HG03135 (cell line): ENCODE results near the gene NCOA4.
"Not testable (repeated sequence)": the region's sequence is repeated elsewhere in the genome, so short reads cannot be mapped to it uniquely, and the experiment has no call there.

Experiments
- ATAC-seq: cut with Tn5 transposase; IDR thresholded peaks from one replicate; pipeline ENCODE4 v1.9.1; 2021; ENCODE audit warnings: mild to moderate bottlenecking, moderate library complexity; ENCODE audit not compliant: unreplicated experiment

The NCOA4 gene

DNA sequence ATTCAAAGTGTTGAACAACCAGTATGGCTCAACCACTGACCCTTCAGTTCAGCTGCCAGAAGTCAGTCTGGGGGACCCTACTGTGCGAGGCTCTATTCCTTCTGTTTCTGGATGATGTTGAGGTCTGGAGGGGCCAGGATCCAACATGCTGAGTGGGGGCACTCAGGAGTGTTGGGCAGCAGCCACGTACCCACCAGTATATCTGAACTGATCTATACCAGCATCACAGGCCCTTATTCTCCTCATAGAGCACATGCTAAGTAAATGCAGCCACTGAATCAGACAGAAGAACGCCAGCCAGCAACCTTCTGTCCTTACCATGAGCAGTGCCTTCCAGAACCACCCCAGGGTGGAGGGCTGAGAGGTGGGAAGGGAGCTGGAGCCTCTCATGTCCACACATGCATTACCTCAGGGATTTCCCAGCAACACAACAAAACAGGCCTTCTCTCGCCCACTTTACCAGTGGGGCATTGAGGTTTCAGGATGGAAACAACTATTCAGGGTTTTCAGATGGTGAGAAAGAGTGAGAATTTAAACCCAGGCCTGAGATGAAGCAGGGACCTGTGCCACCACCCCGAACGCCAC, 22.5 kb upstream of the NCOA4 start:
- ATAC-seq, result no peak

DNA sequence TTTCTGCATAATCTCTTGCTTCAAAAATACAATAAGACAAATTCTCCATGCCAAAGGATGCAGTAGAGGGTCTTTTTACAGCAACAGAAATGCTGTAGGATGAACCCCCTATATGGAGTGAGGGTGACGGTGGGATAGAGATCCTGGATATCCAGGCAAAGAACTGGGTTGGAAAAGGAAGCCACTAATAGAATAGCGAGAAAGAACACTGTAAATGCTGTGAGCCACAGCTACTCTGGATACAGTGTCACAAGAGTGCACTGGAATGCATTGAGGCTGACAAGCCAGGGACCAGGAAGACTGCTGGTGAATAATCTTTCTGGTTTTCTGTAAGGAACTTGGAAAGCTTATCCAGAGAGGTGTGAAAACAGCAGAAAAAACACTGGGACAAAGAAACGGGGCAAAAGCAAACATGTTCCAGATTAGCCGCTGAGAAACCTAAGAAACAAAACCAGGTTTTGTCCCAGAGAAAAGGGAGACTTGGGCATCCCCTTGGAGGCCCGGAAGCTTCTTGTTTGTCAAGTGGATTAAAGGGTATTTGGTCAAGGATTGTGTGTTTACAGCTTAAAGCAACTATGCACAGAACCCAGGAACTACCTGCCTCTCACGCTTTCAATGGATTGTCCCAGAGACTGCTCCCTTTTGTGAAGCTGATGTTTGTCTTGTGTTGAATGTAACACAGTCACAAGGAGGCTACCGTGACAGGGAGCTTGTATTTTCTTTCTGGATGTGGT, 21.8 kb upstream of the NCOA4 start:
- ATAC-seq, result no peak

DNA sequence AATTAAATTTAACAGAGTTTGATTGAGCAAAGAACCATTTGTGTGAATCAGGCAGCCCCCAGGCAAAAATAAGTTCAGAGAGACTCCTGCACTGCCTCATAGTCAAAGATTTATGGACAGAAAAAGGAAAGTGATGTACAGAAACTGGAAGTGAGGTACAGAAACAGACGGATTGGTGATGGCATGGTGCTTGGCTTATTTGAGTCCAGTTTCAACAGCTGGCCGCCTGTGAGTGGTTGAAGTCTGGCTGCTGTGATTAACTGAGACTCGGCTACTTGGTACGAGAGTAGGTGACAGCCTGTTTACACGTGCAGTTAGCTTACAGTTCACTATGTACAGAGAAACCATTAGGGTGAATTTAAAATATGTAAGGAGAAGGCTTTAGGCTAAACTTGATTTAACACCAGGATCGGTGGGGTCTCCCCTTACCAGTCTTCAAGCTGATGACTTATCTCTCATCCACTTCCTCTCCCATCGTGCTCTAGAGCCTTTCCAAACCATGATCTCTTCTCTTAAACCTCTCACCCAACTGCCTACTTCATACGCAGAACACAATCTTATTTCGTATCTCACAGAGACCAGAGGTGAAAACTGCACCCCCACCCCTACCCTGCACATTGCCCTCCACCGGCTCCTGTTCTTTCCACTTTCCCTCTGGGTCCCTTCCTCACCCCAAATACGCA, 20.7 kb upstream of the NCOA4 start:
- no peak for ATAC-seq

- not testable (repeated sequence) for ATAC-seq
Observed at GRCh38 chr10:46049497-46049831, 19.0 kb upstream of the NCOA4 start.

GRCh38 chr10:46048152-46048551, 17.7 kb upstream of the NCOA4 start:
- ATAC-seq, result no peak

- no peak for ATAC-seq
Observed at GRCh38 chr10:46046261-46046660, 15.8 kb upstream of the NCOA4 start, which contains the start of gene MSMB. Gene MSMB (minus strand): TSS chr10:46046269. CDS start chr10:46046237, 32 bp downstream.

- ATAC-seq, result no peak
Observed at GRCh38 chr10:46042527-46042926, 12.1 kb upstream of the NCOA4 start.

DNA sequence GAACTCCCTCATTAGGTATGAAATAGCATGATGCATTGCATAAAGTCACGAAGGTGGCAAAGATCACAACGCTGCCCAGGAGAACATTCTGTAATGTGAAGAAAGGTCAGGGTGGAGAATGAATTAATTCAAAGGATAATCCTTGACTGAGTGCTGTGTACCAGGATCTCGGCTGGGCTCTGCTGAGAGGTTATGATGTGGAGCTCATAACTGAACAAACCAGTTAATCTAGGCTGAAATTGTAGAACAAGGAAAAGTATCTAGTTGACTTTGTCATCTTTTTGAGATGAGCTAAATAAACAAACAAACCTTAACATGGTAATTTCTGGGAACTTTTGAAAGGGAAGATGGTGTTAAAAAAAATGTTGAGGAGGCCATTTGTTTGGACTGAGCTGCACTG, 9.6 kb upstream of the NCOA4 start:
- ATAC-seq, result no peak

DNA sequence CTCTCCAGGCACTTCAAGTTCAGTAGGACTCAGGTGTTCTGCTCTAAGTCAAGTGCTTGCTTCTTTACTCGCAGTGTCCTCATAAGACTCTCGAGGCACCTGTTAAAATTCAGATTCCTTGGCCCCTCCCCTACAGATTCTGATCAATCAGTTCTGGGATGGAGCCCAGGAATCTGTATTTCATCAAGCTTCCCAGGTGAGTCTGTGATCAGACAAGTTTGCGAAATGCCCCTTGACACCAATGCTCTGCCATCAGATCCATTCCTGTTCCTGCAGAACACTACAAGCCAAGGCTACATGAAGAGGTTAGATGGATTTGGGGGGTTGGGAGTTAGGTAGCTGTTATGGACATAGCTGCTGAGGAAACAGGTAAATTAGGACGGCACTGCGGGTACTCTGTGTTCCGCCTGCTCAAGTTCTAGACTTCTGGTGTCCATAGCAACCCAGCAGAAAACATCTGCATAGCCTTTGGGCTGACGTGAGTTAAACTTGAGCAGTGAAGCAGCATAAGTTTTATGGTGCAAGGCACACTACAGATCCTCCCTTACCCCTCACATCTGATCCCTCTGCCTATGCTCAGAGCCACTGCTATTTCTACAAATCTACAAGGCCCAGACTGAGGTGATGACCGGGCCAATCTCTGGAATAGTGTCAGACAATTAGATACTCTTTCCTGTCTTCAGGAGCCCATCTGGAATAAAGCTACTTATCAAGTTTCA, 6.8 kb upstream of the NCOA4 start:
- ATAC-seq, result no peak

DNA sequence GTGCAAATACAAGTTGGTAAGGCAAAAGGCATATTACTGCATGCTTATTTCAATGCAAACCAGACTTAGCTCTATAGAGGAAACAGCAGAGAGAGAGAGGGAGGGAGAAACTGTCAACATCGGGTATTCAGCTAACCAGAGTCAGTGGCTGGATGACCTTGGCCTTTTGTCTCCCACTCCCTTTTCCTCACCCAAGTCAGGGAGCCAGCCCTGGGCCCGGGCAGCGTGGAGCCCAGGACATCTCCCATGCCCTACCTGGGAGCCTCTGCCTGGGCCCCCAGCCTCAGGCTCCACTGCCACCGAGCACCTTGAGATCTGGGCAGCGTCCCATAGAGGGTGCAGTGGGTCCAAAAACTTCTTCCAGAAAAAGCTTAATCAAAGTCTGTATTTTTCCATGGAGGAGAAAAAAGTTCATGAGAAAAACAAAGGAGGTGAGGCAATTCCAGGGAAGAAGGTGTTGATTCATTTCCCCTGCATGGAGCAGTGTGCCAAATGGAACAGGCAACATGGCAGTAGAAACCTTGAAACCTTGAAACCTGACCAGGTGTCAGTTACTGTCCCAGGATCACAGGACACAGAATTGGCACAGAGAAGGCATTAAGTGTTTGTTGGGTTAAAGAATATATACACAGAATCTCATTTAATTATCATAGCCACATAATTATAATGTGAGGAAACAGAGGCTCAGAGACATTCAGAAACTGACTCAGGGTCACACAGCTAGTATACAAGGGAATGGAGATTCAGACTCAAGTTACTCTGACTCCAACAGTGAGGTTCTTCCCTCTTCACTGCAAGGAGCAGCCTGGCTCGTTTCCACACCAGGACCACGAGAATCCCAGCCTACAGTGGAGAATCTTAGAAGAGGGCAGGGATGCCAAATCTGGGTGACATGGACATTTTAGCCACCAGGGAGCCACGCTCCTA, 5.8 kb upstream of the NCOA4 start:
- ATAC-seq, result no peak

DNA sequence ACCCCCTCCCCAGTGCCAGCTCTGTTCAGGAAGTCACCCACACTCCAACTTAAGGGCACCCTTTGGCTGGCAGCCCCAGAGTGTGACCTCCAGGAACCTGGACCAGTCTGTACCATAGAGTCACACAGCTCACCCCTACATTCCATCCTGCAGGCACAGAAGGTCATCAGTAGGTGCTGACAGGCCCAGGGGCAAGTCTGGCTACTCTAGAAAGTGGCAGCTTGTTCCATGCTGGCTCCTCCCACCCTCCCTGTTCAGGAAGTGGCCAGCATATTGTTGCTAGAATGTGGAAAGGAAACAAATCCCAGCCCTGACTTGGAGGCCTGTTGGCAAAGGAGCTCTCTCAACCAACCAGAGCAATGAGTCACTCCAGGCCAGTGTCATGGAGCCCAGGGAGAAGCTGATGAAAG, 3.2 kb upstream of the NCOA4 start:
- no peak for ATAC-seq

DNA sequence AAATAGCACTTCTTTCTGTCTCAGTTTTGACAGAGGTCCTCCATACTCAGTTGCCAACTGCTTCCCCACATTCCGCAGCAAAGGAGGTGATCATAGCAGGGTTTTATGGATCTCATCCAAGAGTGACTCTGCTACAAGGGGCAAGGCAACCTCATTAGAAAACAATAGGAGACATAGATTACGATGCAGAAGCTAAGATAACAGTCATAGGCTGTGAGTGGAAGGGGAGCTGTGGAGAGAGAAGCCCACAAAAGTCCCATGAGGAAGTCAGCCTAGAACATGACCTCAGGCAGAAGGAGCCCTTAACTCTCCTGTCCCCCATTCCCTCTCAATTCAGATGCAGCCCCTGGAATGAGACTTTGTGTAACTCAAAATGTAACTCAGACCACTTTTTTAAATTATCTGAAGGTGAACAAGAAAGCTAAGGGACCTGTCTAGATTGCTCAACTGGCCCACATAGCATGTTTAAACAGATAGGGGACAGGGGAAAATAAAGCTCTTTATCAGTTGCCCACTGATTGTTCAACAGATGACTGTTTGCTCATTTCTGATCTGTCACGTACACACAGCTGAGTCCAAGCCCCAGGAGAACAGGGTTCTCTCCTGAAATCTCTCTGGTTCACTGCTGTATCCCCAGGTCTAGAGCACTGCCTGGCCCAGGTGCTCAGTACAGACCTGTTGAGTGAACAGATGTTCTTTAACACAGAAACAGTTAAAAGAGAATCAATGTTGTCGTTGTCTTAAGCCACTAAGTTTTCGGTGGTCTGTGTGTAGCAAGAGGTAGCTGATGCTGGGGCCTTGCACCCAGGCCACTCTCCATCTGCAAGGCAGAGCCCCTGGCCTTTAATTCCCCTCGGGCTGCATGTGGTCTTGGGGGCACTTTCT, 1.5 kb upstream of the NCOA4 start:
- no peak for ATAC-seq

DNA sequence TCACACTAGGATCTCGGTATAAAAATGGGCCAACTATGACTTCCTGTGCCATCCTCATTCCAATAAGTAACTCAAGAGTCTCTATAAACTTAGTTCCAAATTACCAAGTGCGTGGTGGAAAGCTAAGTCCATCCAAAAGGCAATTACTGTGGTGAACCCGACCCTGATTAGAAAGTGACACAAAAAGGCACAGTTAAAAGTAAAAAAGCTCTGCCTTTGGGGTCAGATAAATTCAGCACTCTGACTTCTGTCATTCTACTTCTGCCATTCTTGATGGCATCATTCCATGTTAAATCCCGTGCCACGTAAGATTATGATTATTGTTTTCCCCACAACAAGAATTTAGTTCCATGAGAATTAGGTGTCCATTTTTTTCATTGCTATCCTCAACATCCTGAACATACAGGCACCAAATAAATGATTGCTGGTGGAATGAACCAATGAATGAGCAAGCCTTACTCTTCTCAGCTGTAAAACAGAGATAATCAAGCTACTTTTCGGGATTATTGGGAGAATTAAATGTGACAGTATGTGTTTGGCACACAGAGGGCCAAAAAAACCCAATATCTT, 877 bp downstream of the NCOA4 start:
- ATAC-seq, result no peak

GRCh38 chr10:46028584-46029460, 1.6 kb downstream of the NCOA4 start:
- ATAC-seq, result peak; percentile 35

GRCh38 chr10:46026106-46026505, 4.3 kb downstream of the NCOA4 start:
- ATAC-seq, result no peak

- ATAC-seq, result no peak
Observed at GRCh38 chr10:46025406-46025805, 5.0 kb downstream of the NCOA4 start.

DNA sequence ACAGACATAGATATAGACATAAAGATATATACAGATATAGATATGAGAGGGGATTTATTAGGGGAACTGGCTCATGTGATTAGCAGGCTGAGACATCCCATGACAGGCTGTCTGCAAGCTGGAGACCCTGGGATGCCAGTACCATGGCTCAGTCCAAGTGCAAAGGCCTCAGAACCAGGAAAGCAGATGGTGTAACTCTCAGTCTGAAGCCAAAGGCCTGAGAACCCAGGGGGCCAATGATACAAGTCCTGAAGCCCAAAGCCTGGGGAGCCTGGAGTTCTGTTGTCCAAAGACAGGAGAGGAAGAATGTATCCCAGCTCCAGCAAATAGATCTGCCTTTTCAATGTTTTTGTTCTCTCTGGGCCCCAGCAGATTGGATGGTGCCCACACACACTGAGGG, 5.5 kb downstream of the NCOA4 start:
- ATAC-seq, result no peak

- peak; percentile 91 for ATAC-seq
Observed at GRCh38 chr10:46022978-46023702, 7.3 kb downstream of the NCOA4 start.
